CD4-positive, alpha-beta T cell treated with Interferon alpha-2 for 1 hour (primary cell): Measurements from ENCODE around the gene CIAO3.

Experiments used
- DNase-seq, 2 donors: peaks; one replicate each; pipeline ENCODE4 v3.0.0-alpha.2; 2020 to 2022

The CIAO3 gene

DNA sequence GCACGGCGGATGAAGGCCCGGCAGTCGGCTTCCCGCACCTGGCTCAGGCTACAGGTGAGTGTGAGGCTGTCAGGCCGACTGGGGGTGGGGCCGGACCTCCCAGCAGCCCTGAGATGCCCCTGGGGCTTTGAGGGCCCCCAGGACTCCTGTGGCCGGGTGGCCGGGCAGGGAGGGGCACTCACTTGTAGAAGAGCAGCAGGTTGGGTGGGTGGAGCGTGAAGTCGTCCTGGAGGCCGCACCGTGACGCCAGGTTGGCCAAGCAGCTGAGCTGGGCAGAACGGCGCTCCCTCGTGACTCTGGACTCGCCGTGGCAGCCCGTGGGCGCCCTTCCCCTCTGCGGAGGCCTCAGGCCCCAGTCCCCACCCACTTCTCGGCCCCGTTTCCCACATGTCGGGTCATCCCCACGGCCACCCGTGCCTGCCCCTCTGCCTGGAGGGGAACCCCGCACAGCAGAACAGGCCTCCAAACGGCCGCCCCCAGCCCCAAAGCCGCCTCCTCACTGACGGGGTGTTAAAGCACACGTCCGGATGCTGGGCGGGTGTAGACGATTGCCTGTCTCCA, 34.5 kb upstream of the CIAO3 start:
- no peak for DNase-seq

DNA sequence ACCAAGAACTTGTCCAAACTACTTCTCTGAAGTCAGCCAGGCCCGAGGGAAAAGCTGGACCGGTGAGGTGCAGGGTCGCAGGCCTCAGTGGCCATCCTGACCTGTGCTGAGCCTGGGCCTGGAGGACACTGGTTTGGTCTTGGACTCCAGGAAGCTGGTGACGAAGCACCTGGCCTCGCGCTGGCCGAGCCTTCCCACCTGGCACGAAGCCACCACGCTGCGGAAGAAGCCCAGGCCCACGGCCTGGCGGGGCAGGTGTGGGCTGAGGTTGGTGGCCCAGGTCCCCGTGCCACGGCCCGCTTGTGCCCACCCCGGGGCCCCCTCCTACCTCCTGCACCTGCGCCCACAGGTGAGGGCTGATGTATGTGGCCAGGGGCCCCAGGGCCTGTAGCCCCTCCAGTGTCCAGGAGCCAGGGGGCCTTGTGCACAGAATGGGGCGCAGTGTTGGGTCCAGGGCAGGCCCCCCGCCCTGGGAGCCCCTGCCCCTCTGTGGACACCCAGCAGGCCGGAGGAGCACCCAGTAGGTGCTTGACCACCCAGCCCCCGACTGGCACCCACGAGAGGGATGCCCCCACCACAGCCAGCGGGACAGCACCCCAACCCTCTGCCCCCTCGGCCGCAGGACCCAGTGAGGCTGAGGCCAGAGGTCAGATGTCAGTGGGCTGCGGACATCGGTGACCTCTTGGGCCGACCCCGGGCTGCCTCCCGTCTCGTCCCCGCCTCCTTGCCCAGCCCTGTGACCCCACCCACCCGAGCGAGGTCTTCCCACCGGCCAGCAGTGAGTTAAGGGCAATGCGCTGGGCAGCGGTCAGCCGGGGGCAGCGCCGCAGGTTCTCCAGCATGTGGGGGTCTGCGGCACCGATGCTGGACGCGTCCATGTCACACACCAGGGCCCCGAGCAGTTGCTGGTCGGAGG, 33.5 kb upstream of the CIAO3 start:
- no peak for DNase-seq

GRCh38 chr16:772959-773358, 32.2 kb upstream of the CIAO3 start:
- no peak for DNase-seq

DNA sequence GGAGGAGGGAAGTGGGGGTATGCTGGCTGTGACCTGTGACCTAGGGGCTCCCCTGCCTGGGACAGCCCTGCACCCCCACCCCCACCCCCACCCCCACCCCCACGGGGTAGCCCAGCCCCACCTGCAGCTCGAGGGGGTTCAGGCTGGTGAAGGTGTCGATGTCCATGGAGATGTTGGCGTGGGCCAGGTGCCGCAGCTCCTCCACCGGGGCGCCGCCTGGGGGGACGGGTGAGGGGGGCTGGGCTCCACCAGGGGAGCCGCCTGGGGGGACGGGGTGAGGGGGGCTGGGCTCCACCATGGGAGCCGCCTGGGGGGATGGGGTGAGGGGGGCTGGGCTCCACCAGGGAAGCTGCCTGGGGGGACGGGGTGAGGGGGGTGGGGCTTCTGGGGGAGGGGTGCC, 29.6 kb upstream of the CIAO3 start:
- DNase-seq, result no peak

DNA sequence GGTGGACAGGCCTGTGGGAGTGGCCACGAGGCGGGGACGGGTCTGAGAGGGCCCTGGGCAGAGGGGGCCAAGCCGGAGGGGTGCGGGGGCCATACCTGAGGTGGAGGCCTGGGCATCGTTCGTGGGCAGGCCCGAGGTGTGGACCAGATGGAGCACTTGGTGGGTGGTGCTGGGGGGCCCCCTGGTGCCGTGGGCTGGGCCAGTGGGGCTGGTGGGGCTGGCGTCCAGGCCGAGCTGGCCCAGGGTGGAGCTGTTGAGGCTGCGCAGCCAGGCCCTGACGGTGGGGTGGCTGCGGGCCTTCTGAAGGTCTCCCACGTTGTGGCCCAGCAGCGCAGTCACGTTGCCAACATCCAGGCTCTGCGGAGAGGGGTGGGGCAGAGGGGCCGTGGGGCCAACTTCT, 29.1 kb upstream of the CIAO3 start:
- DNase-seq, result no peak

DNA sequence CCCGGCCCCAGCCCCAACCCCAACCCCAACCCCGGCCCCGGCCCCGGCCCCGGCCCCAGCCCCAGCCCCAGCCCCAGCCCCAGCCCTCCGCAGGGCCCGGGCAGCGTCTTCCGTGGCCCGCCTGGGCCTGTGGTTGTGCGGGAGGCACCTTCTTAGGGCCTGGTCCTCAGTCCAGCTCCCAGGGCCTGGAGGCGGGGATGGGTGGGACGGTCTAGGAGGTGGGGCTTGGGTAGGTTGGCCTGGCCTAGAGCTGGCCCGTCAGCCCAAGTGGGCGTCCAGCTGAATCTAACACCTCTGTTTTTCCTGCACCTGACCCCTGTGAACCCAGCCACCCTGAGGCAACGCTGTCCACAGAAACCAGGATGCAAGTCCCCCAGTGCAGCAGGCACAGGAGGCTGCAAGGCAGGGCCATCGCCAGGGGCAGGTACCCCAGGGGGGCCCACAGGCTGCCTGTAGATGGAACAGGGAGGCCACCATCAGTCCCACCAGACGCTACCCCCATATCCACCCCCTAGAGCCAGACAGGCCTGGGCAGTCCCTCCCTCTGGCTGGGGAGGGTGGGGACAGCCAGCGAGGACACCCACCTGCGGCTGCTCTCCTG, 28.5 kb upstream of the CIAO3 start:
- DNase-seq, result no peak

- DNase-seq, result no peak
Measured at GRCh38 chr16:768428-768827, 27.6 kb upstream of the CIAO3 start.

- no peak for DNase-seq
Measured at GRCh38 chr16:767743-768235, 27.0 kb upstream of the CIAO3 start.

GRCh38 chr16:766820-767640, 26.2 kb upstream of the CIAO3 start:
- DNase-seq, result no peak

DNA sequence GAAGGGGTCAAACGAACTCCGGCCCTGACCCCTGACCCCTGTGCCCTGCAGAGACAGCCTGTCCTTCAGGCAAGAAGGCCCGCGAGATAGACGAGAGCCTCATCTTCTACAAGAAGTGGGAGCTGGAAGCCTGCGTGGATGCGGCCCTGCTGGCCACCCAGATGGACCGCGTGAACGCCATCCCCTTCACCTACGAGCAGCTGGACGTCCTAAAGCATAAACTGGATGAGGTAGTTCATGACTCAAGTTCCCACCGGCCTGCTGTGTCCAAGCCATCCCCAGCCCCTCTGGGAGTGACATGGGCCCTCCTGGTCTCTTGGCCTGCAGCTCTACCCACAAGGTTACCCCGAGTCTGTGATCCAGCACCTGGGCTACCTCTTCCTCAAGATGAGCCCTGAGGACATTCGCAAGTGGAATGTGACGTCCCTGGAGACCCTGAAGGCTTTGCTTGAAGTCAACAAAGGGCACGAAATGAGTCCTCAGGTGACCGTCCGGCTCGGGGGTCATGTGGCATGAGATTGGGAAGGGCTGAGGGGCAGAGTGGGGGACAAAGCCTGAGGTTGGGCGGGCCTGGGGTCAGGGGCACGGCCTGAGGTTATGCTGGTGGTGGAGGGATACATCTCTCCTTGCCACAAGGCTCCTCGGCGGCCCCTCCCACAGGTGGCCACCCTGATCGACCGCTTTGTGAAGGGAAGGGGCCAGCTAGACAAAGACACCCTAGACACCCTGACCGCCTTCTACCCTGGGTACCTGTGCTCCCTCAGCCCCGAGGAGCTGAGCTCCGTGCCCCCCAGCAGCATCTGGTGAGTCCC, 25.4 kb upstream of the CIAO3 start:
- no peak for DNase-seq

DNA sequence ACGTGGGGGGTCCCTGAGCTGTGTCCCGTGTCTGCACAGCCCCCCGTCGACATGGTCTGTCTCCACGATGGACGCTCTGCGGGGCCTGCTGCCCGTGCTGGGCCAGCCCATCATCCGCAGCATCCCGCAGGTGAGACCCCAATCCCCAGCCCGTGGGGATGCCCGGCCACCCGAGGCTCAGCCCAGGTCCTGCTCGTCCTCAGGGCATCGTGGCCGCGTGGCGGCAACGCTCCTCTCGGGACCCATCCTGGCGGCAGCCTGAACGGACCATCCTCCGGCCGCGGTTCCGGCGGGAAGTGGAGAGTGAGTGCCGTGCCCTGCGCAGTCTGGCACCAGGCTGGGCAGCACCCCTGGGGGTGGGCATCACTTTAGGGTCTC, 24.7 kb upstream of the CIAO3 start:
- no peak for DNase-seq

DNA sequence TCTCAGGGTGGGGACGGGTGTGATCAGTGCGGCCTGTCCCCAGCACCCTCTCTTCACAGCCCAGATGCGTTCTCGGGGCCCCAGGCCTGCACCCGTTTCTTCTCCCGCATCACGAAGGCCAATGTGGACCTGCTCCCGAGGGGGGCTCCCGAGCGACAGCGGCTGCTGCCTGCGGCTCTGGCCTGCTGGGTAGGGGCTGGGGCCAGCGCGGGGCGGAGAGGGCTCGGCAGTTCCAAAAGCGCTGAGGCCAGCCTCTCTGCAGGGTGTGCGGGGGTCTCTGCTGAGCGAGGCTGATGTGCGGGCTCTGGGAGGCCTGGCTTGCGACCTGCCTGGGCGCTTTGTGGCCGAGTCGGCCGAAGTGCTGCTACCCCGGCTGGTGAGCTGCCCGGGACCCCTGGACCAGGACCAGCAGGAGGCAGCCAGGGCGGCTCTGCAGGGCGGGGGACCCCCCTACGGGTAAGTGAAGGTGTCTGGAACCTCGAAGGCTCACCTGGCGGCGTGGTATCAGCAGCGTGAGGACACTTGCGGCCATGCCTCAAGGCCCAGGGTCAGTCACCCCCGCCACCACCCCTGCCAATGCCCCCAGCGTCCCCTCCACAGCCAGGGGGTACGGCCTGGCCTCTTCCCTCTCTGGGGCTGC, 24.2 kb upstream of the CIAO3 start:
- DNase-seq, result no peak

DNA sequence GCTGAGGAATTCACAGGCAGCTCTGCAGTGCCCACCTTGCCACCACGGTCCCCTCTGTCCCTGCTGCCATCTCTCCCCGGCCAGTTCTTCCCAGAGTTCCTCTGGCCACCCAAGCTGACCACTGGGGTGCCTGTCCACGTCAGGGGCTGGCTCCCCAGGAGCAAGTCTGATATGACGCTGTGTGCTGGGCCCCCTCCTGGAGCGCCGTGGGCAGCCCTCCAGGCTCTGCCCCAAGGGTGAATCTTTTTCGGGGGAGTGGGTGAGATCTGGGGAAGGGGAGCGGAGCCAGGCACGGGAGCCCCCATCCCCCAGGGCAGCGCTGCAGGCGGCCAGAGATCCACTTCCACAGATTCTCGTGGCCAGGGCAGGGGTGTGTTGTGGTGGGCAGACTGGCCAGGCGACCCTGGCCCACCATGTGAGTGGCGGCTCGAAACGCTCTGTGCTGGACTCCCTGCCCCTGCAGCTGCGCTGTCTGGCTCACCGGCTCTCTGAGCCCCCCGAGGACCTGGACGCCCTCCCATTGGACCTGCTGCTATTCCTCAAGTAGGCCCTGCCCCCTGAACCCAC, 23.5 kb upstream of the CIAO3 start:
- DNase-seq, result no peak

GRCh38 chr16:763369-764183, 22.8 kb upstream of the CIAO3 start:
- no peak for DNase-seq

DNA sequence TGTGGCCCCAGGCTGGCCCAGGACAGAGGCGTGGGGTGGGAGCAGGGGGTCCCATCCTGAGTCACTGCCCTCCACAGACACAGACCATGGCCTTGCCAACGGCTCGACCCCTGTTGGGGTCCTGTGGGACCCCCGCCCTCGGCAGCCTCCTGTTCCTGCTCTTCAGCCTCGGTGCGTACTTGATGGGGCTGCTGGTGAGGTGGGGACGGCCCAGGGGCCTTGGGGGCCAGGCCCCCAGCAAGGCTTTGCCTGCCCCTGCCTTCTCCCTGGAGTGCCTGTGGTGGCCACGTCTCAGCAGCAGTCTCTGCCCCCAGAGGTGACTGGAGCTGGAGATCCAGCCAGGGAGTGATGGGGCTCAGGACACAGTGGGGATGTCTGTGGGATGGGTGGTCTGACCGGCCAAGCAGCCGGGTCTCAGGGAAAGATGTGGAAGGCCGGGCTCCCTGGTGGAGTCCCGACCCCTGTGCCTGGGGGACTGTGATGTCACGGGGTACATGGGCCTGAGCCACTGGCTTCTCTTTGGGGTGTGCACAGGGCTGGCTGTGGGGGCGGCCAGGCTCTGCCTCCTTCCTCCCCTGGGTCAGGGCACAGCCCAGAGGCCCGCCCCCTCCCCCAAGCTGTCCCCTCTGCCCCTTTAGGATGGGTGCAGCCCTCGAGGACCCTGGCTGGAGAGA, 21.9 kb upstream of the CIAO3 start:
- DNase-seq, result no peak

GRCh38 chr16:761625-762513, 21.1 kb upstream of the CIAO3 start:
- DNase-seq, result no peak

GRCh38 chr16:760545-761343, 19.9 kb upstream of the CIAO3 start, which contains the start of gene MSLN:
MSLN (plus strand) TSS chr16:760734; CDS start chr16:762681, 1,947 bp downstream.
- no peak for DNase-seq

DNA sequence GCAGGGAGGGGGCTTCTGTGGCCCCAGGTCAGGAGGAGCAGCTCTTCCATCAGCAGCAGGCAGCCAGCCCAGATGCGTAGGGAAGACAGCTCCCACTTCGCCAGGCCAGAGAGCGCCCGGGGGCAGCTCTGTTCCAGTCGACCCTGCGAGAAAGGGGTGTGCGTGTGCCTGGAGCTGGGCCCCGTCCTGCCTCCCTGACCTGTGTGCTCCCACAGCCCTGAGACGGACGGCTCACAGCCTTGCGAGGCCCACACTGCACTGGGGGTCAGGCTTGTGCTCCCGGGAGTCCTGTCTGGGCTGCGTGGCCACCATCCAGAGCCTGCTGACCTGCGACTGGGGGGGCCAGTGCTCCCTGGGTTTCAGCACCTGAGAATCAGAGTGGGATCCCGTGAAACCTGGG, 19.3 kb upstream of the CIAO3 start:
- DNase-seq, result no peak
